Activated naive CD4-positive, alpha-beta T cell treated with anti-CD3 and anti-CD28 coated beads, Interleukin-2, amount 50 U/mL, for 72 hours (primary cell): ENCODE measurements around the gene ADK. TPM values are rescaled to one million over a fixed set of nuclear protein-coding genes. Genes with fewer than 3 reads are reported as not detected.
A peak's percentile ranks its signal among the peaks of the same experiment; 100 is the strongest.
"Not testable (repeated sequence)": the region's sequence is repeated elsewhere in the genome, so short reads cannot be mapped to it uniquely, and the experiment has no call there.

ENCODE experiments used
- ATAC-seq, 2 donors: fragments of 150-1000 bp; cut with Tn5 transposase; 2 replicates each; pipeline ENCODE4 v1.10.0; 2021; ENCODE audit warnings: mild to moderate bottlenecking in 2 of 2, moderate library complexity in 2 of 2
- DNase-seq, 2 donors: peaks; one replicate each; pipeline ENCODE4 v3.0.0; 2021 to 2022; ENCODE audit warnings: low spot score in 2 of 2
- H3K27ac Mint-ChIP-seq, 2 donors: one replicate each; pipeline ENCODE4 v1.8.0; 2022; ENCODE audit warnings: mild to moderate bottlenecking in 2 of 2, mixed read lengths in 2 of 2
- H3K36me3 Mint-ChIP-seq, 2 donors: one replicate each; pipeline ENCODE4 v1.8.0; 2022; ENCODE audit warnings: mixed read lengths in 2 of 2
- H3K9me3 Mint-ChIP-seq, 2 donors: one replicate each; pipeline ENCODE4 v1.8.0; 2022; ENCODE audit warnings: mixed read lengths in 2 of 2
- total RNA-seq, 2 donors: library from RNA; stranded (reverse); gene quantifications; one replicate each; pipeline ENCODE4 v1.2.3, GENCODE V29; 2022

Gene ADK
- total RNA-seq, 2 donors from 2014 or later, result 52.0 to 53.3 TPM

DNA sequence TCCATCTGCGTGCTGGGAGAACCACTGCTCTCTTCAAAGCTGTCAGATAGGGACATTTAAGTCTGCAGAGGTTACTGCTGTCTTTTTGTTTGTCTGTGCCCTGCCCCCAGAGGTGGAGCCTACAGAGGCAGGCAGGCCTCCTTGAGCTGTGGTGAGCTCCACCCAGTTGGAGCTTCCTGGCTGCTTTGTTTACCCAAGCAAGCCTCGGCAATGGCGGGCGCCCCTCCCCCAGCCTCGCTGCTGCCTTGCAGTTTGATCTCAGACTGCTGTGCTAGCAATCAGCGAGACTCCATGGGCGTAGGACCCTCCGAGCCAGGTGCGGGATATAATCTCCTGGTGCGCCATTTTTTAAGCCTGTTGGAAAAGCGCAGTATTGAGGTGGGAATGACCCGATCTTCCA, 422.5 kb downstream of the ADK start:
- not testable (repeated sequence) for DNase-seq, ATAC-seq, H3K27ac Mint-ChIP-seq
- peaks cover 4 to 16% of the 10 kb centered on the region in 2 donors for H3K9me3 Mint-ChIP-seq
- peaks cover 12 to 29% of the 10 kb centered on the region in 2 donors for H3K36me3 Mint-ChIP-seq

GRCh38 chr10:74575191-74575720, 424.2 kb downstream of the ADK start:
- DNase-seq, result no peak
- Mint-ChIP-seq H3K9me3 (peaks cover 4 to 20% of the 10 kb centered on the region in 2 donors), H3K27ac (no peak overlapping the region), H3K36me3 (peaks cover 12 to 37% of the 10 kb centered on the region in 2 donors)
- ATAC-seq, result no peak

DNA sequence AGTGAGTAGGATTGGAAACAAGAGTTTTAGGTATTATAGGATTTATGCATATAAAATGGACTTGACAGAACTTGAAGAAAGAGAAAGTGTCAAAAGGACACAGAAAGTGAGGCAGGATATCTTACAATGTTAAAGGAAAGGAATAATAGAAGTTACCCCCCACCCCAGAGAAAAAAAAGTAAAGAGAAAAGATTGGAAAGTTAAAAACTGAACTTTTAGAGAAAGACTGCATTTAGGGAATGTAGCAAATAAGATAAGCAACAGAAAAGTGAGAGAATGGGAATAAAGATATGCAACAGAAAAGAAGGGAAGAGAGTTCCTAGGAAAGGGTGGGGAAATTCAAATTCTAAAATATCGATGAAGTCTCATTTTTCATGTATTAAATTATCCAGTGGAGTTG, 424.9 kb downstream of the ADK start:
- DNase-seq (no peak), ATAC-seq (no peak)
- peaks cover 8 to 26% of the 10 kb centered on the region in 2 donors for H3K9me3 Mint-ChIP-seq
- peak overlapping the region in 1 of 2 donors; percentile 31 for H3K27ac Mint-ChIP-seq
- H3K36me3 Mint-ChIP-seq, result peaks cover 17 to 43% of the 10 kb centered on the region in 2 donors

DNA sequence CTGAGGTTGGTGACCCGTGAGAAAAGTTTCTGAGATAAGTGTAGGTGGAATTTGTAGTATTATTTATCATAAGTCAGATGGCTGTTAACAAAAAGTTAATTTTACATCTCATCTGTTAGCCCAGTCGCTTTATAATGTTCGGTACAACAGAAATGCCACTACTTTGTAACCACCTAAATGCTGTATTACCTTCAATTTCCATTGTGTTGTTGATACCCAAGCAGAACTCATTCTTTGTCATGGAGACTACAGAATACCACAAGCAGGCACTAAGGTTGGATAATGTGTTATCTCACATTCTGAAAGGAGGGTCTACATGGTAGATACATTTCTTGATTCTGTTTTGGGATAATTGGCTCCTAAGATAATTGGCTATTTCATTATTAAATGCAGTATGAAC, 425.6 kb downstream of the ADK start:
- Mint-ChIP-seq H3K9me3 (peaks cover 7 to 30% of the 10 kb centered on the region in 2 donors), H3K36me3 (peaks cover 14 to 45% of the 10 kb centered on the region in 2 donors), H3K27ac (no peak overlapping the region)
- peak in 1 of 2 donors; percentile 47 for ATAC-seq
- no peak for DNase-seq

DNA sequence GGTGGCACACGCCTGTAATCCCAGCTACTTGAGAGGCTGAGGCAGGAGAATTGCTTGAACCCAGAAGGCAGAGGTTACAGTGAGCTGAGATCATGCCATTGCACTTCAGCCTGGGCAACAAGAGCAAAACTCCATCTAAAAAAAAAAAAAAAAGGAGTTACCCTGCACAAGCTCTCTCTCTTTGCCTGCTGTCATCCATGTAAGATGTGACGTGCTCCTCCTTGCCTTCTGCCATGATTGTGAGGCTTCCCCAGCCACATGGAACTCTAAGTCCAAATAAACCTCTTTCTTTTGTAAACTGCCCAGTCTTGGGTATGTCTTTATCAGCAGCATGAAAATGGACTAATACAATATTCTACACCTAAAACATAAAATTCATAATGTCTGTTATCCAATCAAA, 429.4 kb downstream of the ADK start:
- not testable (repeated sequence) for H3K27ac Mint-ChIP-seq, ATAC-seq
- H3K9me3 Mint-ChIP-seq, result peaks cover 4 to 30% of the 10 kb centered on the region in 2 donors

DNA sequence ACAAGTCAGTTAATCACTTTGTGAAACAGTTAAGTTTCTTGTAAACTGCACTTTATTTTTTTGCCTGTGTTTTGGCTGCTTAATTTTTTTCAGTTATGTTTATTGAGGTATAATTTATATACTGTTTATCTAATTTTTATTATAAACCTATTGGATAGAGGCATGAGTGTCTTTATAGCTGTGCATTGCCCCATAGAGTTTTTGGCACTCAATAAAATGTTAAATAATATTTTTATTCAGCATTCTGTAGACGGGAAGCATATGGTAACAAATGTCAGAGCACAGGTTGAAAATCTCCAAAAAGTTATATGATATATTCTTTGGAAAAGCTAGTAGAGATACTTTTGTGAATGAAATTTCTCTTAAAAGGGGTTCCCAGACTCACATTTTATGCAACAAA, 431.5 kb downstream of the ADK start:
- Mint-ChIP-seq H3K9me3 (peaks cover 4 to 19% of the 10 kb centered on the region in 2 donors), H3K36me3 (peaks cover 5 to 30% of the 10 kb centered on the region in 2 donors), H3K27ac (no peak overlapping the region)
- ATAC-seq, result no peak
- no peak for DNase-seq

More for the DNA sequence above, 429.4 kb downstream of the ADK start:
- H3K36me3 Mint-ChIP-seq, result peaks cover 5 to 37% of the 10 kb centered on the region in 2 donors
- DNase-seq, result not testable (repeated sequence)

- DNase-seq, result peak in 1 of 2 donors; percentile 52
- H3K27ac Mint-ChIP-seq, result peak overlapping the region; percentile 97 to 98
- H3K36me3 Mint-ChIP-seq, result peaks cover 3 to 20% of the 10 kb centered on the region in 2 donors
- ATAC-seq, result peak; percentile 82 to 83
- peaks cover 3 to 13% of the 10 kb centered on the region in 2 donors for H3K9me3 Mint-ChIP-seq
These were observed 434.4 kb downstream of the ADK start for GRCh38 chr10:74585231-74586087.

DNA sequence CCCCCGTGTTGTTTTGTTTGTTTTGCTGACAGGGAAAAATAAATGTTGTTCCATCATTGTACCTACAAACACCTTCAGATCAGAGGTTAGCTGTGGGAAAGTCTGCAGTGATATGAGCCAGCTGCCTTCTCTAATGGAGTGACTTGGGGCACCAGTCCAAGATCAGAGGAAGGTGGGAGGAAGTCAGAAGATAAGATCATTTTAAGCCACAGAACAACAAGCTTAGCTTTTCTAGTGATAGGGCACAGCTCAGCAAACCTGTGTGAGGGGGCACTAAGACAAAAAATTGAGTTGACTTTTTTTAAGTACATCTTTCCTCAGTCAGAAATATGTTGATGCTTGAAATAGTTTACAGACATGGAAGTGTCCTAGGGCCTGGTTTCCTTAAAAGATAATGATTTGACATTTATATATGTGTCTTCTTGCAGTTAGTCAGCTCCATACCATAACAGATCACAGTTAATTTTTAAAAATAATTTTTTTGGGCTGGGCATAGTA, 435.1 kb downstream of the ADK start:
- Mint-ChIP-seq H3K9me3 (peaks cover 0 to 8% of the 10 kb centered on the region in 2 donors), H3K27ac (peak overlapping the region; percentile 97 to 98), H3K36me3 (peaks cover 0 to 14% of the 10 kb centered on the region in 2 donors)
- ATAC-seq (peak; percentile 27 to 45), DNase-seq (peak in 1 of 2 donors; percentile 39)

DNA sequence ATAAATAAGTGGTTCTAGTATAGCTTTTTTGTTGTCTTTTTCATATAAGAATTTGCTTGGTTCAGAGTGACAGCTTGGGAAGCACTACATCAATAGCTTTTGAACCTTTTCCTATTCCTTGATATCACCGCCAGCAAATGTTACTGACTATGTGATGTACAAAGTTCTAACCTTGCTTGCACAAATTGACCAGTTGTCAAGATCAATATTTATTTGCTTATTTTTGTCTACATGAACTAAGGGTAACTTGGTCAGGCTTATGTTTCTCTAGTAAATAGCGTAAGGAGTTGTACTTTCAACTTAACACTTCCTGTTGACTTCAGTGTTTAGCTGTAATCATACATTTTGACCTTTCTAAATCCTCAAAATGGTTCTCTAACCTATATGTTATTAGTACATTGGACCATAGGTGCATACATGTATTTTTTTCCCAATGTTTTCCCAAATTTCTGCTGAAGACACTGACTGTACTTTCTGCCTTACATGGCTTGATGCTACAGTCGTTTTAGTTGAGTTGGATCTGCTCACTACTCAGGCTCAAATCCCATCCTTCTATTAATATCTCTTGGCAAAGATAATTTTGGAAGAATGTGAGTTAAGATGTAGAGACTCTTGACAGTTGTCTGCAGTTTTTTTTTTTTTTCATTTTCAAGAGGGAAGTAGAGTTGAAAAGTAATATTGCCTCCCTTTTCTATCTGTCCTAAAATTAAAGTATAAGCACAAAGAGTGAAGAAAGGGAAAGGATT, 436.3 kb downstream of the ADK start:
- Mint-ChIP-seq H3K27ac (peak overlapping the region; percentile 93 to 97), H3K9me3 (peaks cover 0 to 4% of the 10 kb centered on the region in 2 donors), H3K36me3 (peaks cover 0 to 6% of the 10 kb centered on the region in 2 donors)
- DNase-seq (no peak), ATAC-seq (no peak)

- DNase-seq (peak in 1 of 2 donors; percentile 70), ATAC-seq (peak; percentile 64 to 69)
- H3K36me3 Mint-ChIP-seq, result no peaks in the 10 kb centered on the region
- H3K9me3 Mint-ChIP-seq, result peaks cover 0 to 3% of the 10 kb centered on the region in 2 donors
- peak overlapping the region; percentile 53 to 92 for H3K27ac Mint-ChIP-seq
These were observed 438.2 kb downstream of the ADK start for GRCh38 chr10:74589226-74589673.

DNA sequence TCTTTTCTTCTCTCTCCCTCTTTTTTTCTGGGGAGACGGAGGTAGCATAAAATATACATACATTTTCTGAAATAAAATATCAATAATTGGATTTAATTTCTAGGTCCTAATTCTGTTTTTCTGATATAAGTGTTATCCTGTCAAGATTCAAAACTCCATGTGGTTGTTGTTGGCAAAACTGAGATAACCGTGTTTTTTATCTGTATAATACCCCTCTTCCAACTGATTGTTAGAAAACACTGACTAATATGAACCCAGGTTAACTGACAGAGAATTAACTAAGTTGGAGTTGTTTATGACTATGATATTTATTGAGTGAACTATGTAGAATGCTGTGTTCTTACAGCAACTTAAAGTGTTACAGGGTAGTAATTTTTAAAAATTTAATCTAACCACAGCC, 438.8 kb downstream of the ADK start:
- Mint-ChIP-seq H3K27ac (peak overlapping the region in 1 of 2 donors; percentile 92), H3K36me3 (no peaks in the 10 kb centered on the region), H3K9me3 (peaks cover 0 to 3% of the 10 kb centered on the region in 2 donors)
- ATAC-seq (no peak), DNase-seq (no peak)

DNA sequence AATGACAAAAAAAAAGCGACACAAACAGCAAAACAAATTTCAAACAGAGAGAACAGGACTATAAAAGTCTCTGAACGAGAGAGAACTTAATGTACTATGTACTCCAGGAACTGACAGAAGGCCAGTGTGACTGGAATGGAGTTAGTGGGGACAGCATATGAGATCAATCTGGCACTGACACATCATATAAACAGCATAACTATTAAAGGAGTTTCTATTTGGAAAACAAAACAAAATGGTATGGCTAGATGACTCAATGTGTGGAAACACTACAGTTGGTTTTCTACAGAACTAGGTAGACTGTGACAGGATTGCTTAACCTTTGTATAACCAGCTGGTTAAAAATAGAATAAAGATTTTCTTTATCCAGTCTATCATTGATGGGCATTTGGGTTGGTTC, 442.4 kb downstream of the ADK start:
- peak in 1 of 2 donors; percentile 25 for ATAC-seq
- H3K27ac Mint-ChIP-seq, result no peak overlapping the region
- no peak for DNase-seq
- H3K9me3 Mint-ChIP-seq, result peaks cover 0 to 3% of the 10 kb centered on the region in 2 donors
- no peaks in the 10 kb centered on the region for H3K36me3 Mint-ChIP-seq

DNA sequence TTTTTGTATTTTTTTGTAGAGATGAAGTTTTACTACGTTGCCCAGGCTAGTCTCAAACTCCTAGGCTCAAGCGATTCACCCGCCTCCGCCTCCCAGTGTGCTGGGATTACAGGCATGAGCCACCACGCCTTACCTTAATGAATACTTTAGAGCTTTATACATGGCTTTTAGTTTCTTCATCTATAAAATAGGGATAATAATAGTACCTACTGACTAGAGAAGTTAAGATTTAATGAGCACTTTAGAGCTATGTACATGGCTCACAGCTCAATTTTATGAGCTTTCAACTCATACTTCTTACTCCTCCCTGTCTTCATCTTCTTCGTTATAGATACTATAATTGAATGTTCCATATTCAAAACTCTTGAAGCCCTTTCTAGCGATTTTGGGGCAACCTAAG, 445.7 kb downstream of the ADK start:
- DNase-seq (no peak), ATAC-seq (no peak)
- Mint-ChIP-seq H3K36me3 (no peaks in the 10 kb centered on the region), H3K27ac (no peak overlapping the region), H3K9me3 (peaks cover 0 to 3% of the 10 kb centered on the region in 2 donors)

DNA sequence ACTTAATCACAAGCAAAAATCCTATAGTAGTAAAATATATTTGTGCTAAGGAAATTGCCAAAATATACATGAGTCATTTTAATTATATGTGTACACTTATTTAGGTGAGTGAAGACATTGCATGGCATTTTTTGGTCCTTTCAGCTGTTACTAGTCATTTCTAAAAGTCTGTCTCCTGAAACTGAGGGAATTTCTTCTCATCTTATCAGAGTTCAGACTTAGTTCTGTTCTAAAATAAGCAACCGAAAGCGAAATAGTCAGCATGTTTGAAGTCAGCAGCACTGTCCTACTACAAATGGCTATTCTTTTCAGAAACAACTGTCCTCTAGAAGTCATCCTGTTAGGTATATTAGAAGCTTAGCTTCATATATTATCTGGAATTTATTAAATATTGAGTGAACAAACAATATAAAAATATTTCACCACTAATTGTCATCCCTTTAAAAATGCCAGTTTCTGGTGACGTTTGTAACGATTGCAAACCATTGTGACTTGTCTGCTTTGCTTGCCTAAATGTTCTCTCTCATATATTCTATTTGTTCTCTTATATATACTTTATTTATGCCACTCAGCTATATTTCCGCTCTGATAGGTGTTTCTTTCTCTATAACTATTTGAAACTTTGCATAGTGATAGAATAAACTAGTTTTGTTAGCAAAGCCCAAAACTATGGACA, 448.0 kb downstream of the ADK start:
- ATAC-seq (no peak), DNase-seq (no peak)
- peaks cover 6 to 15% of the 10 kb centered on the region in 2 donors for H3K36me3 Mint-ChIP-seq
- no peak overlapping the region for H3K27ac Mint-ChIP-seq
- H3K9me3 Mint-ChIP-seq, result no peaks in the 10 kb centered on the region

GRCh38 chr10:74599672-74600071, 448.7 kb downstream of the ADK start:
- peaks cover 9 to 21% of the 10 kb centered on the region in 2 donors for H3K36me3 Mint-ChIP-seq
- no peak overlapping the region for H3K27ac Mint-ChIP-seq
- H3K9me3 Mint-ChIP-seq, result no peaks in the 10 kb centered on the region
- no peak for DNase-seq
- no peak for ATAC-seq

DNA sequence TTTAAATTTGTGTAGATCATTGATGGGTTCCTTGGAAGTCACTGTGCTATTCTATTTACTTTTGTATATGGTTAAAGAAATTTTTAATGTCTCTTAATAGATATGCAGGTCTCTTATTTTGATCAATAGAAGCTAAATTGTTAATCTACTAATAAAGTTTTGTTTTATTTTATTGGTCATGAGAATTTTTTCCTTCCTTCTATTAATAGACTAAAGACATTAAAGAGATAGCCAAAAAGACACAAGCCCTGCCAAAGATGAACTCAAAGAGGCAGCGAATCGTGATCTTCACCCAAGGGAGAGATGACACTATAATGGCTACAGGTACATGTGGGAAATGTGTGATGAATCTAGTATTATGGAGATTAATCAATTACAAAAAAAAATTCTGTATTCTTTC, 449.1 kb downstream of the ADK start:
- no peak for ATAC-seq
- DNase-seq, result no peak
- H3K36me3 Mint-ChIP-seq, result peaks cover 9 to 26% of the 10 kb centered on the region in 2 donors
- H3K9me3 Mint-ChIP-seq, result no peaks in the 10 kb centered on the region
- H3K27ac Mint-ChIP-seq, result no peak overlapping the region
